Stimulated activated CD8-positive, alpha-beta memory T cell treated with anti-CD3 and anti-CD28 coated beads, Interleukin-12 subunit alpha, Interleukin-12 subunit beta, amount 100 ng/mL, for 1 hour (primary cell): ENCODE results near the gene DNLZ.

Source experiments
- DNase-seq: peaks from one replicate; pipeline ENCODE4 v3.0.0-alpha.2; 2020; ENCODE audit warnings: low read depth

Gene DNLZ

DNA sequence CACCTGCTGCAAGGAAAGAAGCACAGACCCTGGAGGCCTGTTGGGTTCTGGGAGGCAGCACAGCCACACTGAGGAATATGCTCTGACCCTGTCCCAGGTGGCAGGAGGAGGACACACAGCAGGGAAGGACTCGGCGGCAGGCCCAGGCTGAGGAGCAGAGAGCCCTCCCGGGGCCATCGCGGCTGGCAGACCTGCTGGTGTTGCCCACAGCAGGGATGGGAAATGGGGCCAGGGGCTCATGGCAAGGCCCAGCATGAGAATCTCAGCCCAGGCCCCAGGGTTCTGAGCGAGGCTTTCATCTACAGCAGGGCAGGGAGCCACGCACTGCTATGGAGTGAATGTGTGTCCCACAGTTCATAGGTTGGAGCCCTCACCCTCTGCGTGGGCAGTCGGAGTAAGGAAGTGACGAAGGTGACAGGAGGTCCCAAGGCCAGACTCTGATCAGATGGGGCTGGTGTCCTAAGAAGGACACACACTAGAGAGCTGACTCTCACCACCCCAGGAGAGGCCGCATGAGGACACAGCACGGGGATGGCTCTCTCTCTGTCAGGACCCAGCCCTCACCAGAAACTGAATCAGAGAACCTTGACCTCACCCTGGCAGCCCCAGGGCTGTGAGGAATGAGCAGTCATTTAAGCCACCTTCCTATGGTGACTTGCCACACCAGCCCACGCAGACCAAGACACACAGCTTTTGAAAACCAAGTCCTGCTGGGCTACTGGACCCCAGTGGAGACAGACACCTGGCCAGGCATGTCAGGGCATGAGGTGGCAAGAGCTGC is 46.5 kb downstream of the DNLZ start:
- DNase-seq = no peak

DNA sequence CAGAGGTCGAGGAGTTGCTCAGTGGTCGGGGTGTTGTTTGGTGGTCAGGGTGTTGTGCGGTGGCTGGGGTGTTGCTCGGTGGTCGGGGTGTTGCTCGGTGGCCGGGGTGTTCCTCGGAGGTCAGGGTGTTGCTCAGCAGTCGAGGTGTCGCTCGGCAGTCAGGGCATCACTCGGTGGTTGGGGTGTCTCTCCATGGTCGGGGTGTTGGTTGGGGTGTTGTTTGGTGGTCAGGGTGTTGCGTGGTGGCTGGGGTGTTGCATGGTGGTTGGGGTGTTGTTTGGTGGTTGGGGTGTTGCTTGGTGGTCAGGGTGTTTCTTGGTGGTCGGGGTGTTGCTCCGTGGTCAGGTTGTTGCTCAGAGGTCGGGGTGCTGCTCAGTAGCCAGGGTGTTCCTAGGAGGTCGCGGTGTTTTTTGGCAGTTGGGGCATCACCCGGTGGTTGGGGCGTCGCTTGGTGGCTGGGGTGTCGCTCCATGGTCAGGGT is 47.2 kb downstream of the DNLZ start:
- peak; percentile 11 for DNase-seq

DNA sequence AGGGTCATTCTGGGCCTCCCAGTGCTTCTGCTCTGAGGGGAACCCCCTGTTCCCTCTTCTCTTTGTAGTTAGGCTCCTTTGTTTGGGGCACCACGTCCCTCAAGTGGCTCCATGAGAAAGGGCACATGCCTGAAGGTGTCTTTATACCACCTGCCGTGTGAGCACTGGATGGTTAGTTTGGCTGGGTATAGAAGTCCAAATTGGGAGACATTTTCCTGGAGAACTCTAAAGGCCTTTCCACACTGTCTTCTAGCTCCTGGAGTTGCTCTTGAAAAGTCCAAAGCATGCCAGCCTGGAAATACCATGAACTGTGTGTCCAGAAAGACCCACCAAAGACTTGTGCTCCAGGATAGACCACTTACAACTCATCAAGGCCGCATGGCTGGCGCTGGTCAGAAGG is 48.6 kb downstream of the DNLZ start:
- no peak for DNase-seq

DNA sequence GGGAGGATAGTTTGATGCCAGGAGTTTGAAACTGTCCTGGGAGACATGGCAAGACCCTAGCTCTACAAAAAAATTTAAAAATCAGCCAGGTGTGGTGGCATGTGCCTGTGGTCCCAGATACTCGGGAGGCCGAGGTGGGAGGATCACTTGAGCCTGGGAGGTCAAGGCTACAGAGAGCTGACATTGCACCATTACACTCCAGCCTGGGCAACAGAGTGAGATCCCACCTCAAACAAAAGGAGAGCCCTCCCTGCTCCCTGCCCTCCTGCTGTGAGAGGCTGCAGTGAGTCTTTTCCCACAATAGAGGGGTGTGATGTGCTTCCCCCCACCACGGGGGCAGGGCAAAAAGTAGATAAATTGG is 49.5 kb downstream of the DNLZ start:
- no peak for DNase-seq

DNA sequence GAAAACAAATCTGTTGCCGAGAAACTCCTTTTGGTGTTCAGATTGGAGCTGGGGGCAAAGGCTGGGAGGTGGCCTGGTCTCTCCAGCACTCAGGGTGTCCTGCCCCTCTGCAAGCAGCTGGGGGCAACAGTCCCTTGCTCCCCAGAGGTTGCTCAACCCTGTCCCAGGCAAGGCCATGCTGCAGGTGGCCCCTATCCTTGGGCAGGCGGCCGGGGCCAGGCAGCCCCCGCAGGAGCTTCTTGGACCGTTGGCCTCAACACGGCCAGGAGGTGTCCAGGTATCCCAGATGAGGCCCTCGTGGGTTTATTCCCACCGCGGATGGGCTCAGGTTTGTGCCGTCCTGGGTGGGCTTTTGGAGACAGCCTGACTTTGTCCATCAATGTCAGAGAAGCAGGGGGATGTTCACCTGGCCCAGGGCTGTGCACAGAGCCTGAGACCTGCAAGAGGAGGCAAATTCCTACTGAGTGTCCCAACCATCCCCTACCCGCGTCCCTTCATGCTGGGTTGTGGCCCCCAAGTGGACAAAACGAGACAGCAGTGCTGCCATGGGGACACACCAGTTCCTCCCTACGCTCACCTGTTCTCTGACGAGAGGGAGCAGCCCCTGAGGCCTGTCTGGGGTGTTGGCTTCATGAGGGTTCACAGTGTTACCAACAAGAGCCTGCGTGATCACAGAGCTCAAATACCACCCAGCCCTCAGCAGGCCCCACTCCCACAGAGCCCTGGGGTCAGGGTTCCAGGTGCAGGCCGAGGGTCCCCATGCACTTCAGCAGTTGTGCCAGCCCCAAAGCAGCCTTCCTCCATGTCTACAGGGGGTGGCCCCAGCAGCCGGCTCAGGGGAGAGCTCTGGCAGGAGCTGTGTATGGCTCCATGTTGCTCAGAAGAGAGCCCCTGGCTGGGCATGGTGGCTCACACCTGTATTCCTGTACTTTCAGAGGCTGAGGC is 50.2 kb downstream of the DNLZ start:
- DNase-seq = no peak

DNA sequence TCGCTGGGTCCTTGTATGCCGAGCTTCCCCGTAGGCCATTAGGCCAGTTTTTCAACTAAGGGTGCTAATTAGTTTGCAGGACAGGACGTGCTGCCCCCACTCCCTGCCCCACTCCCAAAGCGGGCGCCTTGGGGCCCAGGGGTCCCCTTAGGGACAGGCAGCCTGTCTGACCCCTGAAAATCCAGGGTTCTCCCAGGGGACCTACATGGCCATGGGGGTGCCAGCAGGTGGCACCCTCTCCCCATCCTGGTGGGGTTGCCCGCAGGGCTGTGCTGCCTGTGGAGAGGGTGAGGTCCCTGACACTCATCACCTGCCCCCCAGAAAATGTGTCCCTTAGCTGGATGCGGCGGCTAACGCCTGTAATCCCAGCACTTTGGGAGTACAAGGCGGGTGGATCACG is 51.1 kb downstream of the DNLZ start:
- DNase-seq = no peak

DNA sequence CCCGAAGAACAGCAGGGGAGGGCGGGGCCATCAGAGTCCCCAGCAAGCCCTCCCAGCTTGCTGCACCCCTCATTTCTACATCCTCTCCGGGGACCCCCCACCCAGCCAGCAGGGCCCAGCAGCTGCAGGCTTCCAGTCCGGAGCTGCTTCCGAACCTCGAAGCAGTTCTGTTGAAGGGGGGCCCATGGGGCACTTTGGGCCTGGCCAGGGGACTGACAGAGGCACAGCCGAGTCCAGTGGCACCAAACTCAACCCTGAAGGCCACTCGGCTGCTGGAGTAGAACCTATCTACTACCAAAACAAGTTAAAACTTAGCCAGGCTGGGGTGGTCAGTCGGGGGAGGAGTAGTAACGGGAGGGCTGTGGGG is 51.6 kb downstream of the DNLZ start:
- DNase-seq = no peak

DNA sequence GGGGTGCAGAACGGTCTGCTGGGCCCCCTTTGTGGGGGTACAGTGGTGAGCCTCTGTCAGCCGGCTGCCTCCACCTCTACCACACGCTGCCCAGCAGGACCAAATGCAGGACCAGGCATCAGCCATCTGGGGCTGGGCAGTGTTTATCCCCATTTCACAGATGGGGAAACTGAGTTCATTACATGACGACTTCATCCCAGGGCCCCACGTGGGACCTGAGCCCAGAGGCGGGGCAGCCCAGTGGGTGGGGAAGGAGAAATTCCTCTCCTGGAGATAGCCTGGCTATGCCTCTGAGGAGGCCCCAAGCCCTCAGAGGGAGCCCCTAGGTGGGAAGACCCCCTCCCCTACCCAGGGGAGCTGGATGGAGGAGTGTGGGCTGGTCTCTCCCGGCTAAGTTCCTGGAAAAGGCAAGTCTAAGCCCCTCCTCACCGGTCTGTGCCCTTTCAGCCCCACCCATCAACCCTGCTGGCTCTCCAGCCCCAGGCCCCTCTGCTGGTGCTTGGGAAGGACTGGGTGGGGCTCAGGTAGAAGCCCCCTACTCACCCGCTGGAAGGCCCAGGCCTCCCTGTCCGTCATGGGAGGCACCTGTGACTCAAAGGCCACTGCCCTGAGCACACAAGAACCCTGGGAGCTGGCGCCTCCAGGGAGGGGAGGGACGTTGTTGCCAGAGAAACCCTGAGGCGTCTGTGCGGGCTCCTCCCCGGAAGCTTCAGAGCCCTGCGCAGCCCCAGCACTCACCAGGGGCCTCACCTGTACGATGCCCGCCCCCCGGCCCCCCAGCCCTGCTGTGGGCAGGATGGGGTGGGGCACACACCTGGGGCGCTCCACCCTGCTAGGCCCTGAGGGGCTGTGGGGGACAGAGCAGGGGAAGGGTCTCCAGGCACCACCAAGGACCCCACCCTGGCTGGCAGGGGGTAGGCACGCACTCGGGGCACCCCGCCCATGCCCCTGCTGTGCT is 52.2 kb downstream of the DNLZ start:
- no peak for DNase-seq

DNA sequence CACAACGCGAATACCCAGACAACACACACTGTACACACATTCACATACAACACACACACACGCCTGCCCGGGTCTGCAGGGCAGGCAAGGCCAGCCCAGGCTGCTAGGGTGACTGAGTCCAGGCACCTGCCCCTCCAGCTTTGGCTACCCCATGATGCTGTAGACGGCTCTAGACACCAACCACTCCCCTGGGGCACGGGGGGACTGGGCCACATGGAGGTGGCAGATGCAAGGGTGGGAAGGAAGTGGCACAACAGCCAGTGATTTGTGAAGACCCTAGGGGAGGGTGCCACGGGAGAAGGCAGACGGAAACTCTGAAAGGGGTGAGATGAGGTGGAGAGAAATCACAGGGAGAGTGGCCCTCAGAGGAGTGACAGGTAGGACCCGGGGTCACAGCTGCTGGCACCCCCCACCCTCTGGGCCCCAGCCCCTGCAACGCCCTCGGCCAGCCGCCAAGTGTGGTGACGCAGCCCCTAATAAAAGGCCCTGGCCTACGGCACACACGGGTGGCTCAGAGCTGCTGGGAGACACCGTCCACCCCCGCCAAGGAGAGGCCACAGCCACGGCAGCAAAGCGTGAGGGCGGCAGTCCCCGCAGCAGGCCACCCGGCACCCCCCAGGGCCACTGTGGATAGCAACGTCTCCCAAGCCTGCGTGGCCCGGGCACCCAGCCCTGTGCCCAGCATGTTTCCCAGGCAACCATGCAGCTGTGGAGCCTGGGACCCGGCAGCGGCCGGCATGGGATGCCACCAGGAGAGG is 53.1 kb downstream of the DNLZ start:
- DNase-seq = no peak

DNA sequence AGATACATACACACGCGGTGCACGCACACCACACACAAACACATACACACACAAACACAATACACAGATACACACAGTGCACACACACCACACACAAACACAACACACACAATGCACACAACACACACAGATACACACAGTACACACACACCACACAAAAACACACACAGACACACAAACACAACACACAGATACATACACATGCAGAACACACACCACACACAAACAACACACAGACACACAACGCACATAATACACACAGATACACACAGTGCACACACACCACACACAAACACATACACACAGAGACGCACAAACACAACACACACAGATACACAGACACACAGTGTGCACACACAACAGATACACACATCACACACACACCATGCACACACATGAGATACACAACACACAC is 53.7 kb downstream of the DNLZ start:
- no peak for DNase-seq
